Head of caudate nucleus (tissue), 42 donors: ENCODE results near the gene KRTAP17-1.
A peak's percentile ranks its signal among the peaks of the same experiment; 100 is the strongest.
"Not testable (repeated sequence)": the region's sequence is repeated elsewhere in the genome, so short reads cannot be mapped to it uniquely, and the experiment has no call there.

ENCODE experiments used
- DNase-seq, 42 donors: peaks; one replicate each; pipeline versions ENCODE4 v3.0.0 to v3.0.0-alpha.2; 2020 to 2021; ENCODE audit warnings: mixed read lengths in 7 of 42
- intact Hi-C: fragments of 100-400 bp; cut with DNase I; formaldehyde crosslinking; loops from one replicate; pipeline ENCODE4 v1.15.0; 2022

KRTAP17-1 gene

DNA sequence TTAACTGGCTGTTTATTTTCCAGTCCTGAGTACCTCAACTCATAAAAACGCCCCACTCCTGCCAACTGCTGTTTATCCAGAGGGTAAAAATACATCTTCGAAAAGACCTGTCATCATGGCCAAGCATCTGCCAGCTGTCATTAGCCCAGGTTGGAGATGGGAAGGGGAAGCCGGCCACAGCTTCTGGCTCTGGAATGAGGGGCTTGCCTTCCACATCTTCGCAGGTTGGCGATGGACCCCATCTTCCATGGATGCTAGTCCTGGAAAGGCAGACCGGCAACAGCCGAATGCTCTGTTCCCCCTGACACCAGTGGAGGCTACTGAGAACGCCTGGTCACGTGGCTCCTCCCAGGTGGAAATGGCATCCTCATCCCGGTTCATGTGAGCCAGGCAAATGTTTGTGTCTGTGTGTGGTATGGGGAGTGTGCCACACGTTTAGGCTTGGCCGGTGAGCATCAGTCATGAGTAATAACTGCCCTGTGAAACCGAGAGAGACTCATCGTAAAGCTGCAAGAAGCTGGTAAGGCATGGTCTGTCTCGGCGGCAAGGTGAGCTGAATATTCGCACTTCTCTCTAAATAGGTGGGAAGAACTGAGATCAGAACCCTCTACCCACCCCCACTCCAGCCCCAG, 420 bp upstream of the KRTAP17-1 start:
- intact Hi-C loops, result no loop called here
- DNase-seq, result peak in 1 of 42 donors; percentile 31

DNA sequence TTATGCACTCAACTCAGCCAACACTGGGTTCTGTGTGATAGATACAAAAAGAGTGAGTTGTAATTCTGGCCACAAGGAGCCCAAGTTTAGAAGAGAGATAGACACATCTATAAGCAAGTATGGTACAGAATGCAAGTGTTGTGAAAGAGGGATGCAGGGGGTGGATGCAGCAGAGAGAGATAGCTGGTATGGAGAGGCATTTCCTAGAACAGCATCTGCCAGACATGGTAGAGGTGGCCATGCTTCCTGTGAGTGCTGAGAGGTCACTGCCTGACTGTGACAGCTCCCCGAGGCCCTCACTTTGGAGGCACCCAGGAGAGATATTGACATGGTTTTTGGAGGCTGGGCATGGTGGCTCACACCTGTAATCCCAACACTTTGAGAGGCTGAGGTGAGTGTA, 4.4 kb downstream of the KRTAP17-1 start:
- DNase-seq, result peak in 1 of 42 donors; percentile 28
- intact Hi-C loops, result no loop called here

DNA sequence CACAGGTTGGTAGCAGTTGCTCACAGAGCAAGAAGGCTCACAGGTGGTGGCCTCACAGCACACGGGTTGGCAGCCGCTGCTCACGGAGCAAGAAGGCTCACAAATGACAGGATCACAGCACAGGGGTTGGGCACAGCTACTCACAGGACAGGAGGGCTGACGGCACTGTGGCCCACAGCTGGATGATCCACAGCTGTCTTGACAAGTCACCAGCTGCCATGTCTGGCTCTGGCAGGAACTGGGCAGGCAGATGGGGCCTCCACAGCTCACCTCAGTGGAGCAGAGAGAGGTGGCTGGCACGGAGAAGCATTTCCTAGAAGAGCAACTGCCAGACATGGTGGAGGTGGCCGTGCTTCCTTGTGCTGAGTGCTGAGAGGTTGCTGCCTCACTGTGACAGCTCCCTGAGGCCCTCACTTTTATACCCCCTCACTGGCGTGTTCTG, 6.6 kb downstream of the KRTAP17-1 start, which contains the start of gene KRTAP16-1:
Gene KRTAP16-1 (minus strand): TSS at position 392 of the 442 bp plus-strand sequence. CDS start 56 bp downstream, at position 336.
- intact Hi-C loops, result no loop called here
- no peak for DNase-seq

DNA sequence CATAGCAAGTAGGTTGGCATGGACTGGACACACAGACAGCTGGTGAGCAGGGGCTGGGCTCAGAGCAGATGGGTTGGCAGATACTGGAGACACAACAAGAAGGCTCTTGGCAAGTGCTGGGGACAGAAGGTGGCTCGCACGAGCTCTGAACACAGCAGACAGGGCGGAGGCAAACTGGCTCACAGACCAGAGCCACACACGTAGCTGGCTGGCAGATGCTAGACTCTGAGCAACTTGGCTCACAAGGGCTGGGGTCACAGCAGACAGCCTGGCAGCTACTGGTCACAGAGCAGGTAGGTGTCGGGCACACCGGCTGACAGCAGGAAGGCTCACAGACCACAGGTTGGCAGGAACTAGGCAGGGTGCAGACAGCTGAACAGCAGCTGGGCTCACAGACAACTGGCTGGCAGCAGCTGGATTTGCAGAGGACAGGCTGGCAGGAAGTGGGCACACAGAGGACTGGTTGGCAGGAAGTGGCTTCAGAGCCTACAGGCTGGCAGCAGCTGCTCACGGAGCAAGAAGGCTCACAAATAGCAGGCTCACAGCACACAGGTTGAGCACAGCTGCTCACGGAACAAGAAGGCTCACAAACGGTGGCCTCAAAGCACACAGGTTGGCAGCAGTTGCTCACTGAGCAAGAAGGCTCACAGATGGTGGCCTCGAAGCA, 7.1 kb downstream of the KRTAP17-1 start:
- DNase-seq, result peak in 17 of 42 donors; percentile 9 to 54 (median 28)
- intact Hi-C loops, result no loop called here

DNA sequence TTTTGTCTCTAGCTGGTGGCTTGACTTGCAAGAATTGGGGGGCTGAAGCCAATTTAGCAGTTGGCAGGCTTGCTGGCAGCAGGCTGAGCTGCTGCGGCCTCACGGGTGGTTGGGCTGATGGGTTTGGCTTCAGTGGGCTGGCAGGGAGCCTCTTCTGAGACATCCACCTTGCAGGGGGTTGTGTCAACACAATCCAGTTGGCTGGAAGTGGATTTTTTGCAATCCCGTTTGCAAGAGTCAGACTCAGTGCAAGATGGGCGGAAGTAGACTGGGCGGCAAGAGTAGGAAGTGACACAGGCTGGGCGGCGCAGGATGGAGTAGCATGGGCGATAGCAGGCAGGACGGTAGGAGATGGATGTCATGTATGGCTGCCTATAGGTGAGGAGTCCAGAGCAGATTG, 7.9 kb downstream of the KRTAP17-1 start:
- DNase-seq, result no peak

DNA sequence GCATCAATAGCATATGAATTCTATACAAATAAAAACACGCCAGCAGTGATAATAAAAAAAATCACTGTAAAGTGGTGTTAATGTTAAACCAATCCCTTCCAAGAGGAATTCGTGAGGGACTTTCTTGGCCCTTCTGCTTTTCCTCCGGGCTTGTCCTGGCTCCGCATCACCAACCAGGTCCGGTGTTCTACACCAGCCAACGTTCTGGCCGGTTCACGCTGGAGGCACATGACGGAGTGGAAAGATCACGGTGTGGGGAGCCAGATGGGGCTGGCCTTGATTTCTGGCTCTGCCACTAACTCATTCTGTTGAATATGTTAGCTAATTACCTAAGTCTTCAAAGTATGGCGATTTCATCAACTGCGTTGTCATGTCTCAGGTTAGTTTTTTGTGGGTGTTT, 11.4 kb downstream of the KRTAP17-1 start:
- intact Hi-C loops, result no loop called here
- no peak for DNase-seq

More for the DNA sequence above, 7.9 kb downstream of the KRTAP17-1 start:
- intact Hi-C loops, result no loop called here

DNA sequence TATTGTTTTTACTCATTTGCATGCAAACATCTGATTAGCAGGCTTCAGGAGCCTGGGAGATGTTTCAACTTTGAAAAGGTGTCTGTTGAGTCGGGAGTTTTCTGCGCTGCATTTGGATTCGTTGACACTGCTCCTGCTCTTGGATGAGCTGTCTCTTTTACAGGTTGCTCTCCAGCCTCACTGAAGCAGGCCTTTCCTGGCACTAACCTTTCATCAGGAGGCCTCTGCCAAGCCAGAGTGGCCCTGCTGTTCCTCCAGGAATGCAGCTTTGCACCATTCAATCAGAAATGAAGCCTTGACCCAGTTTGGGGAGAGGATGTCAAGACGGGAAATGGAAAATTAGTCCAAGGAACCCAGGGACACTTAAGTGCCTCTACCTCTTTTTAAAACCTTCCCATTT, 12.5 kb downstream of the KRTAP17-1 start:
- intact Hi-C loops, result no loop called here
- no peak for DNase-seq

DNA sequence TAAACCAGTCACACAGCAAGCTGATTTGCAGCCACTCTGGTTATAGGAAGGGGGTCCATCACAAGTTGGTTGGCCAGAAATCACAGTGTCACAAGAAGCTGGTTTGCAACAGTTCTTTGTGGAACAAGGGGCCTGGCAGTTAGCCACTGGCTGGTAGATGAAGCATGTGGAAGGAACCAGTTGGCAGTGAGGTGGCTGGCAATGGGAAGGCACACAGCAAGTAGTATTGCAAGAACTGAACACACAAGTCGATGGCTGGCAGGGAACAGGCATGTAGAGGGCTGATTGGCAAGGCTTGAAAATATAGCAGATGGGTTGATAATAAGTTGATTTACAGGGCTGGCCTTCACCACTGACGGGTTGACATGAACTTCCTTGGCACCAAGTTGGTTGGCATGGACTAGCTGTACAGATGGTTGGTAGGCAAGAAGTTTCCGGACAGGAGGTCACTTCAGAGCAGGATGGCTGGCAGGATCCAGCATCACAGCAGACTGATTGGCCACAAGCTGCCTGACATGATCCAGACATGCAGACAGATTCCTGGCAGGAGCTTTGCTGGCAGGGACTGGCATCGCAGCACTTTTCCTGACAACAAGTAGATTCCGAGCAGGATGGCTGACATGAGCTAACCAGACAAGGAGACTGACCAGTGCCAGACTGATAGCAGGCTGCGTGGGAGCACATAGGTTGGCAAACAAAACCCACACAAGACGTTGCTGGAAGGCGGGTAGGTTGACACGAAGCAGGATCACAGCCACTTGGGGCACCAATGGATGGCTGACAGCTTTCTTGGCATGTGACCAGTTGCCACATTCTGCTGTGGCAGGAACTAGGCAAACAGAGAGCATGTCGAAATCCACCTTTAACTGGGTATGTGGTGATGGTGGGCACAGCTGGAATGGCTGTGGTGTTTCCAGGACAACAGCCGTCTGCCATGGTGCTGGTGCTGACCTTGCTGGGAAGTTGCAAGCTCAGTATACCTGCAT, 13.3 kb downstream of the KRTAP17-1 start, which contains the start of gene KRTAP29-1:
Gene KRTAP29-1 (minus strand): TSS at position 936 of the 986 bp plus-strand sequence. CDS start 0 bp downstream, at position 936.
- no peak for DNase-seq
- intact Hi-C loops, result no loop called here

DNA sequence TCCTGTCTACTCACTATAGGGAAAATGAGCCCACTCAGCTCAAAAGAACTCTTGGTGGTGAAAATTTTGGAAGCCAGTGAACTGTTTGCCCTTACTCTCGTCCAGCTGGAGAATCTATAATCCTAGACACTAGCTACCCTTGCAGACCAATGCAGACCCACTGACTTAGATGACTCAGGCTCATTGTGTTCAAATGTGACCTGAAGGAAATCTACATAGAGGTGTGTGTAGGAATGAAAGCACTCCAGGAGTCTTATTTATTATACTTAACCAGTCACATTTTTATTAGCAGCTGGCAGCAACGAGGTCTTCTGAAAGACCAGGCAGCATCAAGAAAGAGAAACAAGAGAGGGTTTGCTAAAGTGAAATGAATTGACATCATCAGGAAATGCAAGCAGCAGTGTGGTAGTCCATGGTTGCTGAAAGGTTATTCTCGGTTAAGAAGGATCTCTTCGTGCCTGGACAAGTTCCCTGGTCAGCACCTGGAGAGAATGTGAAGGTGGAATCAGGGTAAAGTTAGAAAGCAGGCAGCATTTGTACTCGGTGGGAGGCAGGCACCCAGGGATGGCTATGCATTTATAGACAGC, 14.2 kb downstream of the KRTAP17-1 start:
- DNase-seq, result no peak
- intact Hi-C loops, result no loop called here

DNA sequence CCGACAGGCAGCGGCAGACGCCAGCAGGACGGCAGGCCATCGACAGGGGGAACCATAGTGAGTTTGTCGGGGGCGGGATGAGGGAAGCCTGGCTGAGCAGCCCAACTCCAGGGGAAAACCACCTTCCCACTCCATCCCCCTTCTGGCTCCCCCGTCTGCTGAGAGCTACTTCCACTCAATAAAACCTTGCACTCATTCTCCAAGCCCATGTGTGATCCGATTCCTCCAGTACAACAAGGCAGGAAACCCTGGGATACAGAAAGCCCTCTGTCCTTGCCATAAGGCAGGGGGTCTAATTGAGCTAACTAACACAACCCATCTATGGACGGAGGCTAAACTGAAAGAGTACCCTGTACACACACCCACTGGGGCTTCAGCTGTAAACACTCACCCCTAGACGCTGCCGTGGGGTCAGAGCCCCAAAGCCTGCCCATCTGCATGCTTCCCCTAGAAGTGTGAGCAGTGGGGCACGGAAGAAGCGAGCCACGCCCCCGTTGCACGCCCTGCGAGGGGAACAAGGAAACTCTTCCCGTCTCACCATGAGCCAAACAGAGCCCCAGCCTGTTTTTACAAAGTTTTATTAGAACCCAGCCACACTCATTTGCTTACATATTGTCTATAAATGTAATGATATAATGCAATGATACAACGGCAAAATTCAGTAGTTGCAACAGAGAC, 16.9 kb downstream of the KRTAP17-1 start:
- intact Hi-C loops, result no loop called here
- DNase-seq, result no peak

DNA sequence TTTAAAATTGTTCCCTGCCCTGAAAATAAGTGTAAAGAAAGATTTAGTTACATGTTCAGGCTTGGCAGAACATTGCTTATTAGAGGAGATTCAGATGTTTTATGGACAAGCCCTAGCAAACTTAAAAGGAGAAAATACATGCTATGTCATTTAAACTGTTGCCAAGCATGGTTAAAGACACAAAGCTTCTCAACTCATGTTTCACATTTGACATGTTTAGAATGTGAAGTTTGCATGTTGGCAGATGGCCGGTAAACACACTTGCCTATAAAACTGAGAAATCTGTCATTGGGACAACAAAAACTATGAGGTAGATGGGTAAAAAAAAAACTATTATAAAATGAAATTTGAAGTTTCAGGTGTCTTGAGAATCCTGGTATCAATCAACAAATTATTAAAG, 18.7 kb downstream of the KRTAP17-1 start:
- DNase-seq, result no peak
- intact Hi-C loops, result no loop called here

DNA sequence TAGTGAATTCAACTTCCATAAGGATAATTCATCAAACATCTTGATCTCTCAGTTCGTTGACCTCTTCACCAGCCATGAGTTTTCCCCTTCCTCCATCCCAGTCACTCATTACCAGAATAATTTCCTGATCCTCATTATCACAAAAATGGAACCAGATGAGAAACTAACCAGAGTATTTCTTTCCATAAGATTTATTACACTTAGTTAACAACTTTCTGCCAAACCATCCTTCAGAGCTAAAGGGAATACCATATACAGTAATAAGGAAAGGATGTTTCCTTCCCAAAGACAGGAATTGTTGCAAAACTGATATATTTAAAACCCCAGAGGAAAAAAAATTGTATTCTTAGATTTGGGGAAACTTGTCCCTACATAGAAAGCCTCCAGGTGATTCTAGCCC, 21.5 kb downstream of the KRTAP17-1 start:
- no peak for DNase-seq
- intact Hi-C loops, result no loop called here

DNA sequence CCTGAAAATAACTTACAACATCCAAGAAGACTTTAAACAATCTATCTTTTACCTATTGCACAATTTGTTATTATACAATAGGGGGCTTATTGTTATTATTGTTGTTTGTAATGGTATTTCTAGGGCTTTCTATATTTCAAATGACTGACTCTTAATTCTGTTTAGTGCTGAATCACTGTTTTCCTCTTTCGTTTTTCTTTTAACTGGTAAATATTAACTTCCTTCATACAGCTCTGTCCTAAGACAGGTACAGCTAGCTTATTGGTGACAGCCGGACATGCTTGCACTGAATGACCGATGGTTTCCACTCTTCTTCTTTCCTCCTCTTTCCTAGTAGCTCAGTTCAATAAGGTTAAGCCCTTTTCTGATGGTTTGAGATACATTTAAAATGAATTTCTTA, 28.5 kb downstream of the KRTAP17-1 start:
- intact Hi-C loops, result no loop called here
- DNase-seq, result no peak

DNA sequence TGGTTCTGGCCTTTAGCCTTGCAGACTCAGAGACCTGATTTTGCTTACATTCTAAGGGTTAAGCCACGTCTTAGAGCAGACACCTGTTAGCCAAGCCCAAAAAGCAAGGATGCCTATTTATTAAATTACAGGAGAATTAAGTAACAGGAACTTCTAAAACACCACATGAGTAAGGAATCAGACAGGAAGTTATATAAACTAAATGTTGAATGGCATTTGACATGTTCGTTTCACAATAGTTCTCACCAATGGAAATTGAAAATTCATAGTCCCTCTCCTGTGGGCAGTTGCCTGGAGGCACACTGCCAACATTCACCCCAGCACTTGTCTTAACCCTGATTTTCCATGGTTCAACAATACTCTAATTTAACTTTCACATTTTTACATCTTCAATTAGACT, 31.0 kb downstream of the KRTAP17-1 start:
- intact Hi-C loops, result no loop called here
- DNase-seq, result no peak

DNA sequence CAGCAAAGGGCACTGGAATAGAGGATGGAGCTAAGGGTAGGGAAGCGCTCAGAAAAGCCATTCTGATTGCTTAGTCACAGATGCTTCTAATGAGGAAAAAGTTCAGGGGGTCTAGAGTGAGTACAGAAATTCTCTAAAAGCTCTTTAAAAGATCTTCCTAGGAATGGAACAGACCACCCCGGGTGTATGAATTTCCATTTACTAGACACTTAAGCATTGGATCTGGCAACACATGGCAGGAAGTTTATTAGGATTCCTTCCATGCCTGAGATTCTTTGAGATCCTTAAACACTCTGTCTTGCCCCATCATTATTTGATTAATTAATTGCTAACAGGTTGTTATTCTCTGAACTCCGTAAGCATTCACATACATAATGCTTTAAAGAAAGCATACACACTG, 31.5 kb downstream of the KRTAP17-1 start:
- intact Hi-C loops, result no loop called here
- DNase-seq, result no peak

DNA sequence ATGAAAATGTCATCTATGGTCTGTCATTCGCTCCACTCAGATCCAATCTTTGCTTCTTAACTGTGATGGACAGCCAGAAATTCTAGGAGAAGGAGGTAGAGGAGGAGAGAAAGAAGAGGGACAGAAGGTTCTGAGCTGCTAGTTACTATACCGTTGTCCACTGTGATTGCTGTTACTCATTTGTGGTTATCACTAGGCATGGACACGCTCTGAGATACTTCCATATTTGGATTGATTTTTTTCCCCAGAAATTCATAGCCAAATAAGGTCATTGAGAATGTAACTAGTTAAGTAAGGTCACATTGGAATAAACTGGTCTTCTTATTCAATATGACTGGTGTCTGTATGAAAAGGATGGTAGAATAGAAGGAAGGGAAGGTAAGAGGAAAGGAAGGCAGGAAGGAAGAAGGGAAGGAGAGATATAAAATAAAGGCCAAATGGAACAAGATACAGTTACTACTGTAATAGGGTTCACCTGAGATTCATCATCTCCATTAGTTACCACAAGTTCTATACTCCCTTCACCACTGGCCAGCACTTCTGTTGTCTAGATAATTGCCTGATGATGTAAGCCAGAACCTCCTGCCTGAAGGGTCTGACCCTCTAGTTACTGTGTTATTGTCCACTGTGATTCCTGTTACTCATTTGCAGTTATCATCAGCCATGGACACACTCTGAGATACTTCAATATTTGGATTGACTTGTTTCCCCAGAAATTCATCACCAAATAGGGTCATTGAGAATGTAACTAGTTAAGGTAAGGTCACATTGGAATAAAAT, 37.1 kb downstream of the KRTAP17-1 start:
- no peak for DNase-seq
- intact Hi-C loops, result no loop called here

DNA sequence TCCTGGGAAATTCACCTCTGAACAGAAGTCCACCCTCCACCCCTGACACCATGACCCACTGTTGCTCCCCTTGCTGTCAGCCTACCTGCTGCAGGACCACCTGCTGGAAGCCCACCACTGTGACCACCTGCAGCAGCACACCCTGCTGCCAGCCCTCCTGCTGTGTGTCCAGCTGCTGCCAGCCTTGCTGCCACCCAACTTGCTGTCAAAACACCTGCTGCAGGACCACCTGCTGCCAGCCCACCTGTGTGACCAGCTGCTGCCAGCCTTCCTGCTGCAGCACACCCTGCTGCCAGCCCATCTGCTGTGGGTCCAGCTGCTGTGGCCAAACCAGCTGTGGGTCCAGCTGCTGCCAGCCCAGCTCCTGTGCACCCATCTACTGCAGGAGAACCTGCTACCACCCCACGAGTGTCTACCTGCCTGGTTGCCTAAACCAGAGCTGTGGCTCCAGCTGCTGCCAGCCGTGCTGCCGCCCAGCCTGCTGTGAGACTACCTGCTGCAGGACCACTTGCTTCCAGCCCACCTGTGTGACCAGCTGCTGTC, 39.8 kb downstream of the KRTAP17-1 start, which contains the start of gene KRTAP9-7:
Gene KRTAP9-7 (plus strand): TSS at position 51 of the 543 bp plus-strand sequence. CDS start 0 bp downstream, at position 51.
- intact Hi-C loops, DNase-seq: not testable (repeated sequence)
